Neural crest cell (in vitro differentiated cells): ENCODE results near the gene HIP1. TPM values are rescaled to one million over a fixed set of nuclear protein-coding genes. Genes with fewer than 3 reads are reported as not detected.

Experiments used
- DNase-seq: peaks from one replicate; pipeline ENCODE4 v3.0.0; 2021; ENCODE audit warnings: low read depth, mixed read lengths, low spot score
- H3K27ac Mint-ChIP-seq: one replicate; pipeline ENCODE4 v1.8.0; 2021; ENCODE audit warnings: mild to moderate bottlenecking, mixed read lengths; ENCODE audit not compliant: unreplicated experiment
- H3K27me3 Mint-ChIP-seq: 2 replicates; pipeline ENCODE4 v1.8.0; 2021; ENCODE audit warnings: low read depth, mild to moderate bottlenecking, mixed read lengths
- H3K36me3 Mint-ChIP-seq: 2 replicates; pipeline ENCODE4 v1.8.0; 2021; ENCODE audit warnings: low read depth, mild to moderate bottlenecking, mixed read lengths
- H3K4me1 Mint-ChIP-seq: 2 replicates; pipeline ENCODE4 v1.8.0; 2021; ENCODE audit warnings: mixed read lengths
- H3K4me3 Mint-ChIP-seq: one replicate; pipeline ENCODE4 v1.8.0; 2021; ENCODE audit warnings: mild to moderate bottlenecking, mixed read lengths
- H3K9me3 Mint-ChIP-seq: 2 replicates; pipeline ENCODE4 v1.8.0; 2021; ENCODE audit warnings: mixed read lengths
- CTCF ChIP-seq: fragments of 200-600 bp; sonication (generic); conservative IDR thresholded peaks from 2 replicates; pipeline ENCODE4 v1.5.0; 2021; ENCODE audit warnings: antibody characterized with exemption, mild to moderate bottlenecking
- total RNA-seq: library from RNA; stranded (reverse); gene quantifications from 2 replicates; pipeline ENCODE4 v1.2.1, GENCODE V29; 2021

HIP1 gene
- total RNA-seq, 1 donor from 2014 or later, result 87.3 TPM

- Mint-ChIP-seq H3K27ac (no peak overlapping the region), H3K4me1 (peaks cover 7% of the 10 kb centered on the region)
Observed at GRCh38 chr7:75660566-75661215, 78.0 kb downstream of the HIP1 start.

GRCh38 chr7:75658802-75659201 lies 79.9 kb downstream of the HIP1 start:
- Mint-ChIP-seq H3K27ac (no peak overlapping the region), H3K4me1 (peaks cover 7% of the 10 kb centered on the region), H3K36me3 (no peaks in the 10 kb centered on the region), H3K4me3 (no peak overlapping the region), H3K27me3 (no peaks in the 10 kb centered on the region), H3K9me3 (no peaks in the 10 kb centered on the region)
- TF ChIP-seq CTCF, result no peak
- DNase-seq, result no peak

More at GRCh38 chr7:75660566-75661215, 78.0 kb downstream of the HIP1 start:
- Mint-ChIP-seq H3K27me3 (no peaks in the 10 kb centered on the region), H3K36me3 (no peaks in the 10 kb centered on the region), H3K4me3 (no peak overlapping the region), H3K9me3 (no peaks in the 10 kb centered on the region)
- no peak for DNase-seq
- no peak for TF ChIP-seq CTCF

GRCh38 chr7:75658369-75658768 lies 80.4 kb downstream of the HIP1 start:
- no peak for TF ChIP-seq CTCF
- H3K4me3 Mint-ChIP-seq, result no peak overlapping the region
- H3K27ac Mint-ChIP-seq, result no peak overlapping the region
- no peaks in the 10 kb centered on the region for H3K9me3 Mint-ChIP-seq
- H3K4me1 Mint-ChIP-seq, result peaks cover 7% of the 10 kb centered on the region
- no peaks in the 10 kb centered on the region for H3K27me3 Mint-ChIP-seq
- no peaks in the 10 kb centered on the region for H3K36me3 Mint-ChIP-seq
- no peak for DNase-seq

- no peaks in the 10 kb centered on the region for H3K36me3 Mint-ChIP-seq
- no peak for TF ChIP-seq CTCF
- H3K9me3 Mint-ChIP-seq, result no peaks in the 10 kb centered on the region
- DNase-seq, result no peak
- H3K27me3 Mint-ChIP-seq, result no peaks in the 10 kb centered on the region
- H3K4me3 Mint-ChIP-seq, result no peak overlapping the region
- peaks cover 10% of the 10 kb centered on the region for H3K4me1 Mint-ChIP-seq
- H3K27ac Mint-ChIP-seq, result no peak overlapping the region
Observed at GRCh38 chr7:75657866-75658265, 80.9 kb downstream of the HIP1 start.

GRCh38 chr7:75656740-75657139 lies 82.0 kb downstream of the HIP1 start:
- H3K27ac Mint-ChIP-seq, result no peak overlapping the region
- H3K27me3 Mint-ChIP-seq, result no peaks in the 10 kb centered on the region
- no peak for DNase-seq
- H3K9me3 Mint-ChIP-seq, result no peaks in the 10 kb centered on the region
- H3K4me1 Mint-ChIP-seq, result peaks cover 15% of the 10 kb centered on the region
- H3K36me3 Mint-ChIP-seq, result no peaks in the 10 kb centered on the region
- no peak overlapping the region for H3K4me3 Mint-ChIP-seq
- TF ChIP-seq CTCF, result no peak
